ENCODE measurements around the gene DNAJC16. TPM values are rescaled to one million over a fixed set of nuclear protein-coding genes. Genes with fewer than 3 reads are reported as not detected.

DNAJC16 gene
- total and polyA plus RNA-seq, 3 donors from 2014 or later, result 19.9 to 32.1 (median 24.3) TPM

- TF ChIP-seq CTCF (IDR thresholded peaks at IDR 0.05) (no peak), POLR2A (IDR thresholded peaks at IDR 0.05) (no peak)
Observed at GRCh38 chr1:15508700-15509487, 17.8 kb upstream of the DNAJC16 start.

GRCh38 chr1:15509586-15509985, 17.1 kb upstream of the DNAJC16 start:
- Histone ChIP-seq H3K4me1 (no peaks in the 10 kb centered on the region), H3K9me3 (no peaks in the 10 kb centered on the region), H3K36me3 (ENCODE audit: low read depth, missing control alignments) (no peaks in the 10 kb centered on the region), H3K27me3 (no peaks in the 10 kb centered on the region), H3K27ac (no peak overlapping the region), H3K4me3 (no peak overlapping the region)
- WGBS, 2 donors, result 88 to 89% methylated on average over 7 of the region's 7 CpGs
- intact Hi-C loops (cut with DNase I; ENCODE audit: low total_unique reads), result no loop called here
- no peak for DNase-seq
- TF ChIP-seq CTCF (IDR thresholded peaks at IDR 0.05), result no peak
- no peak for TF ChIP-seq POLR2A (IDR thresholded peaks at IDR 0.05)

More at GRCh38 chr1:15508700-15509487, 17.8 kb upstream of the DNAJC16 start:
- no peak for DNase-seq
- Histone ChIP-seq H3K36me3 (ENCODE audit: low read depth, missing control alignments) (no peaks in the 10 kb centered on the region), H3K9me3 (no peaks in the 10 kb centered on the region), H3K4me3 (no peak overlapping the region), H3K4me1 (no peaks in the 10 kb centered on the region), H3K27me3 (no peaks in the 10 kb centered on the region), H3K27ac (no peak overlapping the region)
- intact Hi-C loops (cut with DNase I; ENCODE audit: low total_unique reads), result no loop called here
- WGBS, 2 donors, result 89 to 95% methylated on average over 12 of the region's 12 CpGs

GRCh38 chr1:15510611-15511405, 15.8 kb upstream of the DNAJC16 start:
- intact Hi-C loops (cut with DNase I; ENCODE audit: low total_unique reads), result no loop called here
- no peak for DNase-seq
- TF ChIP-seq CTCF (IDR thresholded peaks at IDR 0.05), result no peak
- no peak for TF ChIP-seq POLR2A (IDR thresholded peaks at IDR 0.05)
- Histone ChIP-seq H3K27me3 (no peaks in the 10 kb centered on the region), H3K4me1 (no peaks in the 10 kb centered on the region), H3K27ac (no peak overlapping the region), H3K9me3 (no peaks in the 10 kb centered on the region), H3K4me3 (no peak overlapping the region), H3K36me3 (ENCODE audit: low read depth, missing control alignments) (no peaks in the 10 kb centered on the region)
- 90 to 94% methylated on average over 8 of the region's 8 CpGs for WGBS, 2 donors

- no peak for DNase-seq
- no peak overlapping the region for H3K27ac ChIP-seq
- H3K36me3 ChIP-seq (ENCODE audit: low read depth, missing control alignments), result no peaks in the 10 kb centered on the region
- H3K27me3 ChIP-seq, result no peaks in the 10 kb centered on the region
- no peaks in the 10 kb centered on the region for H3K9me3 ChIP-seq
- intact Hi-C loops (cut with DNase I; ENCODE audit: low total_unique reads), result no loop called here
- H3K4me1 ChIP-seq, result no peaks in the 10 kb centered on the region
- no peak overlapping the region for H3K4me3 ChIP-seq
- WGBS, 2 donors, result 76 to 81% methylated on average over 4 of the region's 4 CpGs
- TF ChIP-seq POLR2A (IDR thresholded peaks at IDR 0.05), result no peak
- TF ChIP-seq CTCF (IDR thresholded peaks at IDR 0.05), result no peak
Observed at GRCh38 chr1:15513192-15513591, 13.5 kb upstream of the DNAJC16 start.
